ENCODE data around the gene POLR2H. TPM values are rescaled to one million over a fixed set of nuclear protein-coding genes. Genes with fewer than 3 reads are reported as not detected.

Gene POLR2H
- total and polyA plus RNA-seq, 11 donors: 15.2 to 51.4 (median 25.2) TPM

GRCh38 chr3:184362668-184363546 lies 1.4 kb downstream of the POLR2H start:
- Histone ChIP-seq H3K4me1 (peaks cover 0 to 31% (median 22%) of the 10 kb centered on the region in 12 donors), H3K27ac (peak overlapping the region; percentile 97 to 100 (median 100)), H3K9me3 (no peaks in the 10 kb centered on the region), H3K36me3 (peaks cover 0 to 33% (median 30%) of the 10 kb centered on the region in 9 donors), H3K27me3 (no peaks in the 10 kb centered on the region), H3K4me3 (peak overlapping the region; percentile 63 to 100 (median 91))
- intact Hi-C loops (cut with DNase I): loop anchor here in 3 of 10 donors (2.0 to 10.0 kb wide), 5 partner anchors 48 to 414 kb away; partner anchors contain the start of gene EIF4G1 (in 2 of the 3)
- DNase-seq (peak; percentile 95 to 97 (median 97)), ATAC-seq (peak; percentile 77 to 85 (median 79))
- WGBS, 4 donors: 0% methylated on average over 43 to 68 of the region's 68 CpGs
- peak in 1 of 2 donors; percentile 83 for TF ChIP-seq POLR2A (IDR thresholded peaks at IDR 0.05)
- peak in 11 of 12 donors; percentile 35 to 80 (median 63) for TF ChIP-seq CTCF (IDR thresholded peaks at IDR 0.05)

- 88 to 94% (median 91%) methylated on average over 5 of the region's 5 CpGs for WGBS, 4 donors
- TF ChIP-seq CTCF (IDR thresholded peaks at IDR 0.05) (no peak), POLR2A (IDR thresholded peaks at IDR 0.05) (no peak)
- Histone ChIP-seq H3K27me3 (no peaks in the 10 kb centered on the region), H3K9me3 (no peaks in the 10 kb centered on the region), H3K27ac (no peak overlapping the region), H3K4me3 (no peak overlapping the region), H3K36me3 (peaks cover 0 to 56% (median 45%) of the 10 kb centered on the region in 9 donors), H3K4me1 (peaks cover 0 to 43% (median 24%) of the 10 kb centered on the region in 12 donors)
- ATAC-seq (no peak), DNase-seq (no peak)
- intact Hi-C loops (cut with DNase I): loop anchor here in 2 of 10 donors (10.0 kb wide), 2 partner anchors 52 to 408 kb away; partner anchors contain the start of gene EIF4G1 (in 1 of the 2)
Observed at GRCh38 chr3:184366619-184367289, 5.2 kb downstream of the POLR2H start.

GRCh38 chr3:184368116-184368515 lies 6.6 kb downstream of the POLR2H start:
- TF ChIP-seq CTCF (IDR thresholded peaks at IDR 0.05): no peak
- no peak for TF ChIP-seq POLR2A (IDR thresholded peaks at IDR 0.05)
- DNase-seq: no peak
- Histone ChIP-seq H3K4me3 (no peak overlapping the region), H3K27me3 (no peaks in the 10 kb centered on the region), H3K36me3 (peaks cover 0 to 56% (median 45%) of the 10 kb centered on the region in 9 donors), H3K4me1 (peaks cover 0 to 48% (median 28%) of the 10 kb centered on the region in 12 donors), H3K27ac (peak overlapping the region in 1 of 12 donors; percentile 72), H3K9me3 (no peaks in the 10 kb centered on the region)
- WGBS, 4 donors: 83 to 93% (median 84%) methylated on average over 8 to 9 of the region's 9 CpGs
- no peak for ATAC-seq
- intact Hi-C loops (cut with DNase I): loop anchor here in 2 of 10 donors (10.0 kb wide), 2 partner anchors 53 to 407 kb away; partner anchors contain the start of gene EIF4G1 (in 1 of the 2)
